ENCODE data around the gene GINS3. TPM values are rescaled to one million over a fixed set of nuclear protein-coding genes. Genes with fewer than 3 reads are reported as not detected.
A peak's percentile ranks its signal among the peaks of the same experiment; 100 is the strongest.
"Not testable (repeated sequence)": the region's sequence is repeated elsewhere in the genome, so short reads cannot be mapped to it uniquely, and the experiment has no call there.

Gene GINS3
- total RNA-seq, 1 experiment from 2014 or later = 15.2 TPM

DNA sequence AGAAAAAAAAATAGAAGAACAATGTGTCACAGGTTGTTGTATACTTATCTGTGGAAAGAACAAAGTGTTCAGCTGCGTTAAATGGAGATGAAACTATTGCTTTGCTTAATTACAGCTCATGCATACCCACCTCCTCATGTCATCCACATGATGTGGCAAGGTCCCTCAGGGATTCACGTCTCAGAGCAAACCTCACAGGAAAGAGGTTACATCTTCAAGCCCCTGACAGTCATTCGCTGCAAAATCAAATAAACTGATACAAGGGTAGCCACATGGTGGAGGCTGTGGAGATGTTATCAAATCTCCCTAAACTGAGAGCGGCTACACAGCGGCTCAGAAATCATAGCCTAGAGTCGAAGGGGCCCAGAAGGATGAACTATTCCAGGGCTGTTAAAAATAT, 21.1 kb downstream of the GINS3 start:
- intact Hi-C loops (cut with micrococcal nuclease; ENCODE audit: unreplicated experiment) = no loop called here
- Mint-ChIP-seq H3K27ac (ENCODE audit: unreplicated experiment) (no peak overlapping the region), H3K4me1 (ENCODE audit: low read depth, unreplicated experiment) (no peaks in the 10 kb centered on the region), H3K9me3 (ENCODE audit: unreplicated experiment) (no peaks in the 10 kb centered on the region), H3K36me3 (ENCODE audit: insufficient read depth, unreplicated experiment) (no peaks in the 10 kb centered on the region), H3K27me3 (ENCODE audit: insufficient read depth, unreplicated experiment) (peaks cover 4% of the 10 kb centered on the region), H3K4me3 (ENCODE audit: unreplicated experiment) (no peak overlapping the region)
- TF ChIP-seq, protein P1, sequence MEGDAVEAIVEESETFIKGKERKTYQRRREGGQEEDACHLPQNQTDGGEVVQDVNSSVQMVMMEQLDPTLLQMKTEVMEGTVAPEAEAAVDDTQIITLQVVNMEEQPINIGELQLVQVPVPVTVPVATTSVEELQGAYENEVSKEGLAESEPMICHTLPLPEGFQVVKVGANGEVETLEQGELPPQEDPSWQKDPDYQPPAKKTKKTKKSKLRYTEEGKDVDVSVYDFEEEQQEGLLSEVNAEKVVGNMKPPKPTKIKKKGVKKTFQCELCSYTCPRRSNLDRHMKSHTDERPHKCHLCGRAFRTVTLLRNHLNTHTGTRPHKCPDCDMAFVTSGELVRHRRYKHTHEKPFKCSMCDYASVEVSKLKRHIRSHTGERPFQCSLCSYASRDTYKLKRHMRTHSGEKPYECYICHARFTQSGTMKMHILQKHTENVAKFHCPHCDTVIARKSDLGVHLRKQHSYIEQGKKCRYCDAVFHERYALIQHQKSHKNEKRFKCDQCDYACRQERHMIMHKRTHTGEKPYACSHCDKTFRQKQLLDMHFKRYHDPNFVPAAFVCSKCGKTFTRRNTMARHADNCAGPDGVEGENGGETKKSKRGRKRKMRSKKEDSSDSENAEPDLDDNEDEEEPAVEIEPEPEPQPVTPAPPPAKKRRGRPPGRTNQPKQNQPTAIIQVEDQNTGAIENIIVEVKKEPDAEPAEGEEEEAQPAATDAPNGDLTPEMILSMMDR (IDR thresholded peaks at IDR 0.05; ENCODE audit: insufficient read depth in 1 of 2, low read depth in 1 of 2, low read length in 1 of 2, severe bottlenecking in 1 of 2, unreplicated experiment in 1 of 2) = no peak
- Histone ChIP-seq H3K4me1 (no peaks in the 10 kb centered on the region), H3K36me3 (ENCODE audit: control insufficient read depth, insufficient read depth, low read length) (no peaks in the 10 kb centered on the region), H3K9me3 (no peaks in the 10 kb centered on the region), H3K4me3 (ENCODE audit: low read depth, low read length) (no peak overlapping the region), H3K27me3 (replicated peaks; ENCODE audit: control insufficient read depth, insufficient read depth, low read length) (no peaks in the 10 kb centered on the region)
- no peak for DNase-seq
- ChIA-PET POLR2A (no interaction called here), CTCF (no interaction called here)
- no TSS peak for BruUV-seq (replicated peaks)

DNA sequence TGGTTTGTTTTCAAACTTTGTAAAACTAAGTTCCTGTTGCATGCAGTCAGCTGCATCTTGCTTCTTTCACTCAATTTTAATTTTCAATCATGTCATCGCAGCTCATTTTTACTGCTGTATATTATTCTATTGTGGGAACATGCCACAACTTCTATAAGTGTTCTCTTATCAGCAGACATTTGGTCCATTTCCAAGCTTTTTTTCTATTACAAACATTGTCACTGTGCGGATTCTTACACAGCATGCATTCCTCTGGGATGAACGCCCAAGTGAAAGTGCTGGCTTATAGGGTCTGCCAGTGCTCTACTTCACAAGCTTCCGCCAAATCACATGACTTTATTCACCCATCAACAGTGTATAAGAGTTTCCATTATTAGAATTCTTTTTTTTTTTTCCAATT, 22.7 kb downstream of the GINS3 start:
- H3K27me3 ChIP-seq (replicated peaks; ENCODE audit: control insufficient read depth, insufficient read depth, low read length) = no peaks in the 10 kb centered on the region
- DNase-seq = no peak
- H3K4me1 Mint-ChIP-seq (ENCODE audit: low read depth, unreplicated experiment) = no peaks in the 10 kb centered on the region
- TF ChIP-seq, protein P1 (IDR thresholded peaks at IDR 0.05; ENCODE audit: insufficient read depth in 1 of 2, low read depth in 1 of 2, low read length in 1 of 2, severe bottlenecking in 1 of 2, unreplicated experiment in 1 of 2) = no peak
- H3K4me1 ChIP-seq = no peaks in the 10 kb centered on the region
- H3K4me3 Mint-ChIP-seq (ENCODE audit: unreplicated experiment) = no peak overlapping the region
- no peaks in the 10 kb centered on the region for H3K36me3 ChIP-seq (ENCODE audit: control insufficient read depth, insufficient read depth, low read length)
- no peaks in the 10 kb centered on the region for H3K36me3 Mint-ChIP-seq (ENCODE audit: insufficient read depth, unreplicated experiment)
- ChIA-PET POLR2A (no interaction called here), CTCF (no interaction called here)
- intact Hi-C loops (cut with micrococcal nuclease; ENCODE audit: unreplicated experiment) = no loop called here
- no peaks in the 10 kb centered on the region for H3K9me3 Mint-ChIP-seq (ENCODE audit: unreplicated experiment)
- no peak overlapping the region for H3K27ac Mint-ChIP-seq (ENCODE audit: unreplicated experiment)
- no peak overlapping the region for H3K4me3 ChIP-seq (ENCODE audit: low read depth, low read length)
- no TSS peak for BruUV-seq (replicated peaks)
- no peaks in the 10 kb centered on the region for H3K9me3 ChIP-seq
- H3K27me3 Mint-ChIP-seq (ENCODE audit: insufficient read depth, unreplicated experiment) = peaks cover 4% of the 10 kb centered on the region

DNA sequence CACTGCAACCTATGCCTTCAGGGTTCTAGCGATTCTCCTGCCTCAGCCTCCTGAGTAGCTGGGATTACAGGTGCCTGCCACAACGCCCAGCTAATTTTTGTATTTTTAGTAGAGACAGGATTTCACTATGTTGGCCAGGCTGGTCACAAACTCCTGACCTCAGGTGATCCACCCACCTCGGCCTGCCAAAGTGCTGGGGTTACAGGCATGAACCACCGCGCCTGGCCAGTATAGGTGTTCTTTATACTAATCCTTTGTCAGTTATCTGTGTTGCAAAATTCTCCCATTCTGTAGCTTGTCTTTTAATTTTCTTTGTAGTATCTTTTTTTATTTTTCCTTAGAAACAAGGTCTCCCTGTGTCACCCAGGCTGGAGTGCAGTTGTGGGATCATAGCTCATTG, 23.7 kb downstream of the GINS3 start:
- H3K4me3 Mint-ChIP-seq (ENCODE audit: unreplicated experiment); BruUV-seq (replicated peaks); H3K27ac Mint-ChIP-seq (ENCODE audit: unreplicated experiment); H3K4me1 ChIP-seq; H3K4me1 Mint-ChIP-seq (ENCODE audit: low read depth, unreplicated experiment); H3K9me3 ChIP-seq; DNase-seq; H3K27me3 Mint-ChIP-seq (ENCODE audit: insufficient read depth, unreplicated experiment); H3K9me3 Mint-ChIP-seq (ENCODE audit: unreplicated experiment); H3K36me3 Mint-ChIP-seq (ENCODE audit: insufficient read depth, unreplicated experiment); H3K36me3 ChIP-seq (ENCODE audit: control insufficient read depth, insufficient read depth, low read length); H3K27me3 ChIP-seq (replicated peaks; ENCODE audit: control insufficient read depth, insufficient read depth, low read length); CTCF ChIA-PET; intact Hi-C loops (cut with micrococcal nuclease; ENCODE audit: unreplicated experiment); H3K4me3 ChIP-seq (ENCODE audit: low read depth, low read length): not testable (repeated sequence)
- POLR2A ChIA-PET = interaction anchor here (0.6 kb wide), 1 partner anchor 11 kb away, joined by 5 read pairs; no protein-coding TSS in a partner anchor

DNA sequence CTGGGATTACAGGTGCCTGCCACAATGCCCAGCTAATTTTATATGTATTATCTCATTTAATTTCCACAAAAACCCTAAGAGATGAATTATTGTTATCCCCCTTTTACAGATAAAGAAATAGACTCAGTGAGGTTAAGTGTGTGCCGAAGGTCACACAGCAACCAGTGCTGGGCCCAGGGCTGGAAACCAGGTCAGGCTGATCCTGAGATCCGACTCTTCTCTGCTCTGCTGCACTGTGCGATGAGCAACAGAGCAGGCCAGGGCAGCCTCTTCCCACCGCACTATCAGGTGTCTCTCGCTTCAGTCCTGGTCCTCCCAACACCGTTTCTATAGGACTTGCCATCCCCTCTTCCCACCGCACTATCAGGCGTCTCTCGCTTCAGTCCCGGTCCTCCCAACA, 24.8 kb downstream of the GINS3 start:
- peaks cover 4% of the 10 kb centered on the region for H3K27me3 Mint-ChIP-seq (ENCODE audit: insufficient read depth, unreplicated experiment)
- no peaks in the 10 kb centered on the region for H3K36me3 Mint-ChIP-seq (ENCODE audit: insufficient read depth, unreplicated experiment)
- intact Hi-C loops (cut with micrococcal nuclease; ENCODE audit: unreplicated experiment) = no loop called here
- H3K4me3 Mint-ChIP-seq (ENCODE audit: unreplicated experiment) = no peak overlapping the region
- no peaks in the 10 kb centered on the region for H3K9me3 Mint-ChIP-seq (ENCODE audit: unreplicated experiment)
- no peaks in the 10 kb centered on the region for H3K4me1 Mint-ChIP-seq (ENCODE audit: low read depth, unreplicated experiment)
- peak in 1 of 2 experiments; percentile 1 for DNase-seq
- Histone ChIP-seq H3K4me1 (no peaks in the 10 kb centered on the region), H3K27me3 (replicated peaks; ENCODE audit: control insufficient read depth, insufficient read depth, low read length) (no peaks in the 10 kb centered on the region), H3K9me3 (no peaks in the 10 kb centered on the region), H3K36me3 (ENCODE audit: control insufficient read depth, insufficient read depth, low read length) (no peaks in the 10 kb centered on the region), H3K4me3 (ENCODE audit: low read depth, low read length) (no peak overlapping the region)
- no TSS peak for BruUV-seq (replicated peaks)
- H3K27ac Mint-ChIP-seq (ENCODE audit: unreplicated experiment) = no peak overlapping the region
- ChIA-PET CTCF (no interaction called here), POLR2A (no interaction called here)
- TF ChIP-seq, protein P1 (IDR thresholded peaks at IDR 0.05; ENCODE audit: insufficient read depth in 1 of 2, low read depth in 1 of 2, low read length in 1 of 2, severe bottlenecking in 1 of 2, unreplicated experiment in 1 of 2) = no peak
